HG02870 (cell line): ENCODE measurements around the gene KRTAP20-2.

Experiments
- ATAC-seq: cut with Tn5 transposase; IDR thresholded peaks from one replicate; pipeline ENCODE4 v1.9.1; 2021; ENCODE audit warnings: mild to moderate bottlenecking, moderate library complexity; ENCODE audit not compliant: unreplicated experiment

The KRTAP20-2 gene

DNA sequence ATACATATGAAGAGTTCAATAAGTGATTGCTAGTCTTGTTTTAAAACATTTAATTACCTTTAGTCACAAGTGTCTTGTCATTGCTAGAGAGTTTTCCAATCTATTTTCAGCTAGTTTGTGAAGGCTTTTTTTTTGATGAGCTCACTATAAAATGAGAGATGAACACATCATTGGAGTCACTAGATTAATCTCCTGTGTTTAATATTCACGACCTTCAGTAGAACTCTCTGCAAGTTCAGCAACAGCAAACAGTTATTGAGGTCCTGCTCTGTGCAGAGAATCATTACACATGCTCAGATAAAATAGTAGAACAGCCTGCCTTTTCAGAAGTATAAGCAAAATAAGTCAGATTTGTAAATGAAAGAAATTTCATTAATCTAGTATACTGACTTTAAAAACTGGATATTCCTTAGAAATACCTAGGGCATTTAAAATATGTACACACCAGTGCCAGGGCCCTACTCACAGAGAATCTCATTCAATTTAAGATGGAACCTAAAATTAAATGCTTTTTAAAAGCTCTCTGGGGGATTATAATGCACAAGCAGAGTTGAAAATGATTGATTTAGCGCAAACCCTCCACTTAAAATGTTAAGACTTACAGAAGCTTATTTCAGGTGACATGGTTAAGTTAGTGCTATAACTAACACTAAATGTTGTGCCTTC, 38.1 kb downstream of the KRTAP20-2 start:
- ATAC-seq = no peak

DNA sequence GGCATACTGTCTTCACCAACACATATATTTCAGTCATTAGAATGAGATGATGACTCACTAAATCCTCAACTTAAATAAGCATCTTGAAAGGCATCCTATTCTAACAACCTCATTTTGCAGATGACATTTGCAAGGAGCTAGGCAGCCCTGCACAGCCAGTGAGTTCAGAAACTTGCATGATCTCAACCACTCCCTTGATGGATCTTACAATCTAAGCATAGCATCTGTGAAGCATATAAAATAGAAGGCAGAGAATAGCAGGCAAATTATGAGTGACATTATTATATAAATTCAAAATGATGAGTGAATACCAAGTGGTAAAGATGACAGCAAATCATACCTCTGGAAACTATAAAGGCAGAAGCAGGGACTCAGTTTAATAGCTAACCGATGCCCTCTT, 39.3 kb downstream of the KRTAP20-2 start:
- no peak for ATAC-seq

DNA sequence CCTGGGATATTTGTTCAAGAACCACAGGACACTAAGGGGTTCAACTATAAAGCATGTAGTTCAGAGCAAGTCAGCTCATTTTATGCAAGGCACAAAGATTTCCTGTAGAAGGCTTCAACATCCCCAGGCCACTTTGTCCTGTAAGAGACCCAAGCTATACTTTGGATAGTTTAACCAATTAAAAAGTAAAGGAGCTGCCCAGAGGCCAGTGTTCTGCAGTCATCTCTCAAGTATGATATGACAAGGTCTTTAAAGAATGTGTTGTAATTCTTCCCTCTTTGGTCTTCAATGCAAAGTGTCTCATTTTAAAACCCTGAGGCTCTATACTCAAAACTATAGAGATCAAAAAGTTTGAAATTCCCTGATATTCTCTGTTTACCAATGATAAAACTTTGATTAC, 41.7 kb downstream of the KRTAP20-2 start:
- ATAC-seq = no peak

DNA sequence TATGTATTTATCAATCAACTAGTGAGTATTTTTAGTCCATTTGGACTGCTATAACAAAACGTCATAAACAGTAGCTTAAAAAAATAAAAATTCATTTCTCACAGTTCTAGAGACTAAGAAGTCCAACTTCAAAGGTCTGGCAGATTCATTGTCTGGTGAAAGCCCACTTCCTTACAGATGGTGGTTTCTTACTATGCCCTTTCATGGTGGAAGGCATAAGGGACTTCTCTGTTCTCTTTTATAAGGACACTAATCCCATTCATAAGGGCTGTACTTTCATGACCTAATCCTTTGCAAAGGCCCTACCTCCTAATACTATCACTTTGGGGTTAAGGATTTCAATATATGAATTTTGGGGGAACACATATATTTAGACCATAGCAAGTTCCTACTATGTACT, 45.6 kb downstream of the KRTAP20-2 start:
- no peak for ATAC-seq

DNA sequence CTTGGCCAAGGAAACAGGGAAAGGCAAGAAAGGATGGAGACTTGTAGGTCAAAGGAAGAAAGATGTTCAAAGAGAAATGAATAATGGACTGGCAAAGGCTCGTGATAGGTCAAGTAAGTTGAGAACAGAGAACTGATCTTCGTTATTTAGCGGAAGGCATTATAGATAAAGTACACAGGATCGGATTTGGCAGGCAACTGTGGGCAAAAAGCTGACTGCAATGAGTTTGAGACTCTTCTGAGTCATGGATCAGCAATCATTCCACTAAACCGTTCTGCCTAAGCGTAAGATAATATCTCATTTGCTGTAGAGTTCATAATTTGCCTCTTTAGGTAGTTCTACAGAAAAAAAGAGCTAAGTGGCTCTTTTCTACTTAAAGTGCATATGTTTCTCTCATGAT, 49.5 kb downstream of the KRTAP20-2 start:
- ATAC-seq = no peak
